ENCODE data around the gene TMIGD2.

- TF ChIP-seq CTCF (conservative IDR thresholded peaks at IDR 0.05 in 1 of 2, IDR thresholded peaks at IDR 0.05 in 1 of 2; ENCODE audit: low read depth in 1 of 2, low read length in 2 of 2) (no peak), EZH2 (IDR thresholded peaks at IDR 0.05; ENCODE audit: low read length, missing control alignments) (no peak)
Observed at GRCh38 chr19:4323692-4324091, 21.5 kb upstream of the TMIGD2 start.

Measured in fibroblast of lung (primary cell).